ENCODE data around the gene DGCR8.
"Not testable (repeated sequence)": the region's sequence is repeated elsewhere in the genome, so short reads cannot be mapped to it uniquely, and the experiment has no call there.

The DGCR8 gene

DNA sequence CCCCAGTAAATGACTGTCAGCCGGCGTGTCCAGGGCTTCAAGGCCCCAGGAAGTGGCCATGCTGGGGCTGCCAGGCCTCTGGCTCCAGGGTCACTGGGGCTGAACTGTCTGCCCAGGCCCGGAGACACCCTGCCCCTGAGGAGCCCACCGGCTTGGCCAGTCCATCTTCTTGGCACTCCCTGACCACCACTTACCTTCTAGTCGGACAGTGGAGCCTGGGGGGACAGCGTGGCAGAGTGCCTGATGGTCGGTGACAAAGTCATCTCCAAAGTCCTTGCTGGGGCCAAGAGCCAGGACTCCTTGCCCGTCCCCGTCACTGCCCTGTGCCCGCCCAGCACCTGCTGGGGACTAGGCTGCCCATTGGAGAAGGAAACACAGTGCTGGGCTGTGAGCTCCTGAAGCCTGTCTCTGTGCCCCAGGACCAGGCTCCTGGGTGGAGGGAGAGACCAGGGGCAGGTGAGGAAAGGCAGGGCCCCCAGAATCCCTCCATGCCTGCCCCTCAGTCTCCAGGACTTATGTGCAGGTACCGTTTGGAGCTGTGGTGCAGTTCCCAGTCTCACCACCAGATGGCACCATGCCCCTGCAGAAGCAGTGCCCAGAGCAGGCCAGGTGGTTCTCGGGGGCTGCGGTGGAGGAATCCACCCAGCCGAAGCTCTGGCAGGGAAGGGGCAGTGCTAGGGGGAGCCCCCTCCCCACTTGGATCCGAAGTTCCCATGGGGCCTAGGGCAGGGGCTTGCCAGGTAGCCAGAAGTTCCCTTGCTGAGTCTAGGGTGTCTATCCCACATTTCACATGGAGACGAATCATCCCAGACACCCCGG is 76.8 kb downstream of the DGCR8 start:
- DNase-seq, result peak; percentile 44

DNA sequence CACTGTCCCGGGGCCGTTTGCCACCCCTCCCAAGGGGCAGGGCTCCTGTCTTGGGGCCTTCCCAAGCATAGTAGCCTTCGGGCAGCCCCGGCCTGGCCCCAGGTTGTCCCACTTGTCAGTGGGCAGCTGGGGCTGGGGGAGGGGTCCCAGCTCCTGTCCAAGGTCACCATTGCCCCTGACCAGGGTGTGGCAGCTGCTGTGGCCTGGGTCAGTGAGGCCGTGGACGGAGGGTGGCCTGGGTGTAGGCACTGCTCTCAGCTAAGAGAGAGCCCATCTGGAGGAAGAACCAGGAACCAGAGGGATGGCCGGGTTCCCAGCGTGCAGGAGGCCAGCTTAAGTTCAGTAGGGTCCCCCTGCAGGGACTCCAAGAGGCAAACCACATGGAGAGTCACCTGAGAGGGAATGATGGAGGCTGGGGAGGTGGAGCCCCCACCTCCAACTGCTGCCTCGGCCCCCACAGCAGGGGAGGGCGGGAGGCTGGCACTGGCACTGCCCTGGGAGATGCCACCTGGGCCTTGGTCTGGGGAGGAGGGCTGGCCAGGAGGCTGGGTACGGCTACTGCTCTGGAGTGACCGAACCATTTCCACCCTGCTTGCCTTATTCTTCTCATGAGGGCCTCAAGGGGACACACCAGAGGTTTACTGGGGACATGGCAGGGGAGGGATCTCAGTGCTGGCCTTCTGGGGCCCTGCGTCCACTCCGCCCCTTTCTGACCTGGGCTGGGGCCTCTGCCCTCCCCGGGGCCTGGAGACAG is 77.6 kb downstream of the DGCR8 start:
- no peak for DNase-seq

DNA sequence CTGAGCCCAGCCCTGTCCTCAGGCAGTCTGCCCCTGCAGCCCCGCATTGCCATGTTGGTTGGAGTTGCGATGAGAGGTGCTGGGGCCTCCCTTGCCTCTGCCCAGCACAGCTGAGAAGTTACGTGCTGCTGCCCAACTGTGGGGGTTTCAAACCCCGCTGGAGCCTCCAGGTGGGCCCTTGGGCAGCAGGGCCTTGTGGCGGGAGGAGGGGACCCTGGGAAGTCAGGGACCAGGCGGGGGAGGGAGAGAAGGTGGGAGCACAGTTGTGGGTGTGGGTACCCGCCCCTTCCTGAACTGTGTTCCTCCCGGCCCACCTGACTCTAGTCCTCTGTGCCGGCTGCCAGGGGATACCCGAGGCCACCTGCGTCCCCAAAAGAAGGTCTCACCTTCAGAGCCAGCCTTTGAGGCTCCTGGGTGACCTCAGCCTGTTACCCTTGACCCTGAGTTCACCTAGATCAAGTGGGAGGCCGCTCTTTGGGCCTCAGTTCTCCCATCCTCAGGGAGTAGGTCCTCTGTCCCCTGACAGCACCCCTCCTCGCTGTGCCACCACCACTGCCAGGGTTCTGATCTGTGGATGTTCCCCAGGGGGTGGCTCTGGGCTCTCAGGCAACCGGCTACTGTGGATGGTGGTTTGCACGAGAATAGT is 78.5 kb downstream of the DGCR8 start:
- no peak for DNase-seq

DNA sequence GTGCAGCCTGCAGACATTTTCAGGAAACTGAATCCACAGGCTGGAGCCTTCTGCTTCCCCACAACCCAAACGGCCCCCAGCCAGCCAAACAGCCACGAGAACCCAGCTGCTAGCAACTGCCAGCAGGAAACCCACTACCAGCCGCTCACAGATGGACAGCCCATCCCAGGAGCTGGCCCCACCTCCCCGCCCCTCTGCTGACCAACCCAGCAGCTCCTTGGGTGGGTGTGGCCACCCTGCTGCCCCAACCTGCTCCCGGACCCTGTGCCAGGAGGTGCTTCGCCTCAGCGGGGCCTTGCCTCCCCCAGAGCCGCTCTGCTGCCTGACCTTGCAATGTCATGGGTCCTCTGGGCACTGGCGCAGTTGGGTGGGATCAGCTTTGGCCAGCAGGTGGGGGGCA is 79.0 kb downstream of the DGCR8 start:
- DNase-seq, result no peak

DNA sequence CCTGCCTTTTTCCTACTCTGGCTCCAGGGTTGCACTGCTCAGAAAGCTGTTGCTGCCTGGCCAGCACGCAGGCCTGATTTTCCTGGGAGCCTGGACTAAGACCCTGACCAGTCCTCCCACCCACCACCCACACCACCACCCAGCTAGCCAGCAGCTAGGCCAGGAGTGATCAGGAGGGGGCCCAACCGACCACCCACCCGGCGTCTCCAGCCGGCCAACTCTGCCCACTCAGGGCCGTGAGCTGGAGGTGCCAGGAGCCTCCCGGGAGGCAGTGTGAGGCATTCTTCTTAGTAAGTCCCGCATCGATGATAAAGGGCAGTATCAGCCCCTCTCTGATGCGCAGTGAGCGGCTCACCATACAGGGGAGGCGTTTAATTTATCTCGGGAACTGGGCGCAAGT is 79.5 kb downstream of the DGCR8 start:
- not testable (repeated sequence) for DNase-seq

DNA sequence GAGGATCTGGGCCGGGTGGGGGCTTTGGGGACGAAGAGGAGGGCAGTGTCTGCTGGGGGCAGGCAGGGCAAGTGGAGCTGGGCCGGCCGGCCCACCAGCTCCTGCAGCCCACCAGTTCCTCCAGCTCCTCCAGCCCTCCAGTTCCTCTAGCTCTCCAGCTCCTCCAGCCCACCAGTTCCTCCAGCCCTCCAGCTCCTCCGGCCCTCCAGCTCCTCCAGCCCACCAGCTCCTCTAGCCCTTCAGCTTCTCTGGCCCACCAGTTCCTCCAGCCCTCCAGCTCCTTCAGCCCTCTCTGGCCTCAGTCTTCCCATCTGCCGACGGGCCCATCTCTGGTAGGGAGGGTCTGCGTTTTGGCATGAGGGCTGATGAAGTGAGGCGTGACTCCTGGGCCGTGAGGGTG is 80.0 kb downstream of the DGCR8 start:
- DNase-seq, result no peak

Data from NCI-H2171 (cell line).